SK-N-SH (cell line): Measurements from ENCODE around the gene PDXP. TPM values are rescaled to one million over a fixed set of nuclear protein-coding genes. Genes with fewer than 3 reads are reported as not detected.

Experiments
- CTCF ChIA-PET: fragments of 300-600, 350-600 bp; formaldehyde crosslinking; extraction: SDS; loops from one replicate; lab custom pipeline; 2021; lab: Yijun Ruan, JAX
- POLR2A ChIA-PET: fragments of 350-600 bp; sonication (Branson Sonifier 250); formaldehyde crosslinking; extraction: SDS; loops from one replicate; lab custom pipeline; 2020; ENCODE audit warnings: antibody characterized with exemption, inconsistent platforms; lab: Yijun Ruan, JAX
- DNase-seq: peaks from one replicate; pipeline ENCODE4 v3.0.0; 2012
- H2AFZ ChIP-seq: fragments of 200-600 bp; sonication (generic); 2 replicates; pipeline ENCODE4 v1.8.1; 2016; ENCODE audit warnings: antibody characterized with exemption, mild to moderate bottlenecking, low read depth
- H3F3A ChIP-seq: fragments of 200-600 bp; sonication (generic); replicated peaks from 2 replicates; pipeline ENCODE3; 2016; ENCODE audit warnings: antibody characterized with exemption, mild to moderate bottlenecking; ENCODE audit not compliant: insufficient read depth
- H3K27ac ChIP-seq, 2 experiments: fragments of 200-500 bp in 1 of 2; fragments of 200-600 bp in 1 of 2; sonication (Bioruptor generic) in 1 of 2; sonication (generic), shearing (Covaris generic) in 1 of 2; 2 replicates each; pipeline versions ENCODE4 v1.5.1 to v1.6.1; 2014 to 2016; ENCODE audit warnings: low read depth in 2 of 2, inconsistent platforms in 1 of 2, low read length in 1 of 2, mild to moderate bottlenecking in 1 of 2, mixed read lengths in 1 of 2
- H3K27me3 ChIP-seq: fragments of 200-600 bp; sonication (generic), shearing (Covaris generic); 2 replicates; pipeline ENCODE4 v1.6.1; 2016; ENCODE audit warnings: mixed run types; ENCODE audit not compliant: insufficient read depth
- H3K36me3 ChIP-seq, 2 experiments: fragments of 200-500 bp in 1 of 2; fragments of 200-600 bp in 1 of 2; sonication (Bioruptor generic) in 1 of 2; sonication (generic) in 1 of 2; replicated peaks in 1 of 2; 2 replicates each; pipeline versions ENCODE3 to v1.5.1; 2014 to 2016; ENCODE audit warnings: low read length in 1 of 2, mild to moderate bottlenecking in 1 of 2; ENCODE audit not compliant: insufficient read depth in 2 of 2, control insufficient read depth in 1 of 2
- H3K4me1 ChIP-seq, 2 experiments: fragments of 200-500 bp in 1 of 2; fragments of 200-600 bp in 1 of 2; sonication (Bioruptor generic) in 1 of 2; sonication (generic), shearing (Covaris generic) in 1 of 2; 2 replicates each; pipeline versions ENCODE4 v1.5.1 to v1.6.1; 2014 to 2016; ENCODE audit warnings: low read depth in 1 of 2, low read length in 1 of 2, mixed run types in 1 of 2; ENCODE audit not compliant: insufficient read depth in 2 of 2, control insufficient read depth in 1 of 2
- H3K4me2 ChIP-seq: fragments of 200-600 bp; sonication (generic), shearing (Covaris generic); 2 replicates; pipeline ENCODE4 v1.6.1; 2017; ENCODE audit warnings: mixed run types
- H3K4me3 ChIP-seq, 2 experiments: fragments of 200-500 bp in 1 of 2; fragments of 200-600 bp in 1 of 2; sonication (Bioruptor generic) in 1 of 2; sonication (generic), shearing (Covaris generic) in 1 of 2; 2 replicates each; pipeline versions ENCODE4 v1.5.1 to v1.8.1; 2014 to 2016; ENCODE audit warnings: low read depth in 2 of 2, inconsistent platforms in 1 of 2, low read length in 1 of 2, mild to moderate bottlenecking in 1 of 2, mixed read lengths in 1 of 2, moderate library complexity in 1 of 2
- H3K79me2 ChIP-seq: fragments of 200-600 bp; sonication (generic); 2 replicates; pipeline ENCODE4 v1.8.1; 2017; ENCODE audit warnings: mild to moderate bottlenecking; ENCODE audit not compliant: insufficient read depth
- H3K9ac ChIP-seq: fragments of 200-600 bp; sonication (generic); 2 replicates; pipeline ENCODE4 v1.6.1; 2017; ENCODE audit warnings: mixed run types
- H3K9me2 ChIP-seq: fragments of 200-600 bp; sonication (generic); 2 replicates; pipeline ENCODE4 v1.6.1; 2017; ENCODE audit warnings: mixed run types
- H3K9me3 ChIP-seq: fragments of 200-600 bp; sonication (generic); 2 replicates; pipeline ENCODE4 v1.6.1; 2017; ENCODE audit warnings: mixed run types, mild to moderate bottlenecking, moderate library complexity
- H4K20me1 ChIP-seq: fragments of 200-600 bp; sonication (generic); 2 replicates; pipeline ENCODE4 v1.6.1; 2017; ENCODE audit warnings: mild to moderate bottlenecking, mixed run types; ENCODE audit not compliant: insufficient read depth
- CHD2 ChIP-seq: fragments of 150-350 bp; IDR thresholded peaks from 2 replicates; pipeline ENCODE4 v1.6.1; 2018; ENCODE audit warnings: low read length; ENCODE audit not compliant: partially characterized antibody
- CTCF ChIP-seq: fragments of 200-600 bp; sonication (generic); IDR thresholded peaks from 2 replicates; pipeline ENCODE4 v1.6.1; 2017; ENCODE audit warnings: antibody characterized with exemption, mild to moderate bottlenecking, moderate library complexity
- EP300 ChIP-seq, 2 experiments: IDR thresholded peaks; 2 replicates each; pipeline versions ENCODE4 v1.4.0 to v1.6.1; 2012; ENCODE audit warnings: borderline replicate concordance in 1 of 2, low read depth in 1 of 2, low read length in 1 of 2
- FOXM1 ChIP-seq: IDR thresholded peaks from 2 replicates; pipeline ENCODE4 v1.4.0; 2012; ENCODE audit warnings: low read depth, mild to moderate bottlenecking
- GATA2 ChIP-seq: sonication (generic); formaldehyde crosslinking; IDR thresholded peaks from 2 replicates; pipeline ENCODE4 v1.5.0; 2020; ENCODE audit warnings: mild to moderate bottlenecking, missing genetic modification reagents
- NFIC ChIP-seq: IDR thresholded peaks from 2 replicates; pipeline ENCODE4 v1.4.0; 2012; ENCODE audit warnings: borderline replicate concordance
- RAD21 ChIP-seq: IDR thresholded peaks from 2 replicates; pipeline ENCODE4 v1.6.1; 2012; ENCODE audit warnings: mild to moderate bottlenecking, low read length
- RXRA ChIP-seq: IDR thresholded peaks from 2 replicates; pipeline ENCODE4 v1.4.0; 2012; ENCODE audit warnings: low read depth, mild to moderate bottlenecking, borderline replicate concordance
- SMC3 ChIP-seq: IDR thresholded peaks from 2 replicates; pipeline ENCODE4 v1.6.1; 2012; ENCODE audit warnings: low read depth, low read length, improper control_type of control experiment
- TAF1 ChIP-seq: IDR thresholded peaks from 2 replicates; pipeline ENCODE4 v1.6.1; 2012; ENCODE audit warnings: low read depth, mild to moderate bottlenecking, low read length, moderate library complexity, borderline replicate concordance
- USF2 ChIP-seq: fragments of 150-350 bp; IDR thresholded peaks from 2 replicates; pipeline ENCODE4 v1.6.1; 2017; ENCODE audit warnings: antibody characterized with exemption, low read length, low read depth, borderline replicate concordance
- YY1 ChIP-seq: IDR thresholded peaks from 2 replicates; pipeline ENCODE4 v1.4.0; 2012; ENCODE audit warnings: low read depth, mild to moderate bottlenecking
- whole genome bisulfite sequencing: methylation state at CpG from one replicate; pipeline ENCODE4 v1.1.6; 2017; ENCODE audit warnings: low lambda C conversion rate; 5-methylcytosine and 5-hydroxymethylcytosine counted together
- polyA plus RNA-seq, 3 experiments: library from polyadenylated mRNA; depleted of rRNA; stranded (reverse); fragments of >200 nt; gene quantifications; 2 replicates each; pipeline ENCODE4 v1.2.3, GENCODE V29; 2012
- TF ChIP-seq, protein P1 (sequence below): IDR thresholded peaks from 2 replicates; pipeline ENCODE4 v1.4.0; 2012; ENCODE audit warnings: low read depth, borderline replicate concordance

Gene PDXP
- polyA plus RNA-seq, 1 of the 3 experiments (the other 2 are of a cell fraction) = 22.5 TPM

- Histone ChIP-seq H3K4me1 (peaks cover 11 to 16% of the 10 kb centered on the region in 2 experiments; a peak in 3 of 4 replicates), H3K27ac (no peak overlapping the region), H3K9me3 (no peaks in the 10 kb centered on the region), H3K9me2 (no peaks in the 10 kb centered on the region), H3K27me3 (no peaks in the 10 kb centered on the region), H3K79me2 (peaks cover 71% of the 10 kb centered on the region), H3K4me2 (no peak overlapping the region), H3K36me3 (peaks cover 0 to 2% of the 10 kb centered on the region in 2 experiments), H2AFZ (no peak overlapping the region), H3F3A (peaks cover 10% of the 10 kb centered on the region), H3K9ac (no peak overlapping the region), H3K4me3 (no peak overlapping the region), H4K20me1 (peaks cover 10% of the 10 kb centered on the region; the same call in 1 of the 2 replicates)
- POLR2A ChIA-PET = no interaction called here
- DNase-seq = no peak
- no peak for TF ChIP-seq YY1
- no peak for TF ChIP-seq GATA2 (CRISPR knock-in tag)
- no peak for TF ChIP-seq SMC3
- no peak for TF ChIP-seq RAD21
- no peak for TF ChIP-seq EP300 (IDR thresholded peaks at IDR 0.05; ENCODE audit: borderline replicate concordance in 1 of 2, low read depth in 1 of 2, low read length in 1 of 2)
- TF ChIP-seq CHD2 = no peak
- TF ChIP-seq FOXM1 = no peak
- TF ChIP-seq CTCF = no peak
- TF ChIP-seq NFIC = no peak
- no peak for TF ChIP-seq TAF1
- TF ChIP-seq RXRA = no peak
- CTCF ChIA-PET = interaction anchor here (44.3 kb wide), 1 partner anchor 32 kb away, joined by 898 read pairs; the partner anchor contains the start of gene SH3BP1
- WGBS = 96% methylated on average over 18 of the region's 24 CpGs
Measured at GRCh38 chr22:37665487-37665886, 7.0 kb downstream of the PDXP start.

DNA sequence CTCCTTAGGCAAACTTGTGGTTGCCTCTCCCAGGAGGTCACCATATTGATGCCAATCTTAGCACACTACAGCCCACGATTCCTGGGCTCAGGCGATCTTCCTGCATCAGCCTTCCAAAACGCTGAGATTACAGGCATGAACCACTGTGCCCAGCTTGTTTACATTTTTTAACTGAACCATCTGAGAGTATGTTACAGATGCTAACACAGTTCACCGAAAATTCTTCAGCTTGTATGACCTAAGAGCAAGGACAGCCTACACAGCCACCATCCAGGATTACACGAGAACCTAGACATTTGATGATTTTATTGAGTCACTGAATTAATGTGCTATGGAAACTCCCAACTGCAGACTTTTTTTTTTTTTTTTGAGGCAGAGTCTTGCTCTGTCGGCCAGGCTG lies 11.1 kb downstream of the PDXP start:
- TF ChIP-seq, protein P1, sequence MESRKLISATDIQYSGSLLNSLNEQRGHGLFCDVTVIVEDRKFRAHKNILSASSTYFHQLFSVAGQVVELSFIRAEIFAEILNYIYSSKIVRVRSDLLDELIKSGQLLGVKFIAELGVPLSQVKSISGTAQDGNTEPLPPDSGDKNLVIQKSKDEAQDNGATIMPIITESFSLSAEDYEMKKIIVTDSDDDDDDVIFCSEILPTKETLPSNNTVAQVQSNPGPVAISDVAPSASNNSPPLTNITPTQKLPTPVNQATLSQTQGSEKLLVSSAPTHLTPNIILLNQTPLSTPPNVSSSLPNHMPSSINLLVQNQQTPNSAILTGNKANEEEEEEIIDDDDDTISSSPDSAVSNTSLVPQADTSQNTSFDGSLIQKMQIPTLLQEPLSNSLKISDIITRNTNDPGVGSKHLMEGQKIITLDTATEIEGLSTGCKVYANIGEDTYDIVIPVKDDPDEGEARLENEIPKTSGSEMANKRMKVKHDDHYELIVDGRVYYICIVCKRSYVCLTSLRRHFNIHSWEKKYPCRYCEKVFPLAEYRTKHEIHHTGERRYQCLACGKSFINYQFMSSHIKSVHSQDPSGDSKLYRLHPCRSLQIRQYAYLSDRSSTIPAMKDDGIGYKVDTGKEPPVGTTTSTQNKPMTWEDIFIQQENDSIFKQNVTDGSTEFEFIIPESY = no peak
- TF ChIP-seq SMC3 = no peak
- no peak for TF ChIP-seq TAF1
- TF ChIP-seq RAD21 = no peak
- TF ChIP-seq USF2 = no peak
- no peak for TF ChIP-seq CTCF
- Histone ChIP-seq H3K9me2 (no peaks in the 10 kb centered on the region), H3K9ac (no peak overlapping the region), H3K27ac (no peak overlapping the region), H3K9me3 (no peaks in the 10 kb centered on the region), H3K79me2 (peaks cover 33% of the 10 kb centered on the region; the same call in 1 of the 2 replicates), H3K4me3 (no peak overlapping the region), H2AFZ (no peak overlapping the region), H3K36me3 (peaks cover 0 to 2% of the 10 kb centered on the region in 2 experiments), H3F3A (peaks cover 10% of the 10 kb centered on the region), H3K27me3 (no peaks in the 10 kb centered on the region), H4K20me1 (no peaks in the 10 kb centered on the region), H3K4me1 (peaks cover 0 to 5% of the 10 kb centered on the region in 2 experiments; a peak in 2 of 4 replicates), H3K4me2 (no peak overlapping the region)
- no peak for DNase-seq
- WGBS = 80% methylated on average over 6 of the region's 6 CpGs
- CTCF ChIA-PET = interaction anchor here (1.0 to 44.3 kb wide), 5 partner anchors 8 to 65 kb away, joined by 3 to 898 read pairs (median 16); partner anchors contain the start of gene SH3BP1
- POLR2A ChIA-PET = interaction anchor here (0.6 kb wide), 1 partner anchor 27 kb away, joined by 5 read pairs; no protein-coding TSS in a partner anchor
